Fibroblast of lung (primary cell): ENCODE data around the gene POLK. TPM values are rescaled to one million over a fixed set of nuclear protein-coding genes. Genes with fewer than 3 reads are reported as not detected.

ENCODE experiments used
- DNase-seq, 2 donors: peaks; one replicate each; pipeline versions ENCODE4 v3.0.0 to v3.0.0-alpha.2; 2010; ENCODE audit warnings: low read depth in 2 of 2
- H2AFZ ChIP-seq: 2 replicates; pipeline ENCODE4 v1.5.1; 2012; ENCODE audit warnings: low read length, control low read depth, inconsistent platforms
- H3K27ac ChIP-seq: 2 replicates; pipeline ENCODE4 v1.5.1; 2011; ENCODE audit warnings: low read length, control low read depth; ENCODE audit not compliant: insufficient read depth
- H3K27me3 ChIP-seq: 2 replicates; pipeline ENCODE4 v1.5.1; 2011; ENCODE audit warnings: mild to moderate bottlenecking, low read length; ENCODE audit not compliant: control insufficient read depth, insufficient read depth
- H3K36me3 ChIP-seq: 2 replicates; pipeline ENCODE4 v1.5.1; 2011; ENCODE audit warnings: low read length; ENCODE audit not compliant: control insufficient read depth, insufficient read depth
- H3K4me1 ChIP-seq: 2 replicates; pipeline ENCODE4 v1.5.1; 2011; ENCODE audit warnings: low read length; ENCODE audit not compliant: control insufficient read depth, insufficient read depth; ENCODE audit errors: extremely low read depth
- H3K4me2 ChIP-seq: 2 replicates; pipeline ENCODE4 v1.5.1; 2011; ENCODE audit warnings: low read length, control low read depth; ENCODE audit not compliant: insufficient read depth; ENCODE audit errors: extremely low read depth
- H3K4me3 ChIP-seq, 4 experiments: fragments of 200-600 bp in 1 of 4; sonication (generic) in 1 of 4; replicated peaks in 1 of 4; 2 replicates each; pipeline ENCODE4 v1.5.1; 2011 to 2016; ENCODE audit warnings: low read length in 4 of 4, low read depth in 3 of 4, mild to moderate bottlenecking in 3 of 4, control low read depth in 2 of 4, inconsistent platforms in 1 of 4, mixed read lengths in 1 of 4; ENCODE audit not compliant: insufficient read depth in 1 of 4; ENCODE audit errors: control extremely low read depth in 1 of 4
- H3K79me2 ChIP-seq: 2 replicates; pipeline ENCODE4 v1.5.1; 2012; ENCODE audit warnings: mild to moderate bottlenecking, low read length, inconsistent platforms; ENCODE audit not compliant: control insufficient read depth, insufficient read depth
- H3K9ac ChIP-seq: 2 replicates; pipeline ENCODE4 v1.5.1; 2011; ENCODE audit warnings: mild to moderate bottlenecking, low read length, control low read depth; ENCODE audit not compliant: insufficient read depth
- H3K9me3 ChIP-seq: 2 replicates; pipeline ENCODE4 v1.5.1; 2012; ENCODE audit warnings: low read depth, low read length; ENCODE audit not compliant: control insufficient read depth, insufficient read depth
- H4K20me1 ChIP-seq: 2 replicates; pipeline ENCODE4 v1.5.1; 2011; ENCODE audit warnings: low read length; ENCODE audit not compliant: control insufficient read depth, insufficient read depth; ENCODE audit errors: extremely low read depth
- CTCF ChIP-seq, 2 donors: IDR thresholded peaks in 1 of 2; conservative IDR thresholded peaks in 1 of 2; 1 replicate in 1 of 2; 2 replicates in 1 of 2; pipeline ENCODE4 v1.5.1; 2011 to 2012; ENCODE audit warnings: low read length in 2 of 2, control low read depth in 1 of 2, inconsistent platforms in 1 of 2, low read depth in 1 of 2, mild to moderate bottlenecking in 1 of 2
- EZH2 ChIP-seq: IDR thresholded peaks from 2 replicates; pipeline ENCODE4 v1.5.1; 2012; ENCODE audit warnings: low read length, control low read depth, mild to moderate bottlenecking; ENCODE audit errors: missing control alignments
- polyA plus RNA-seq, 2 donors: library from polyadenylated mRNA; depleted of rRNA in 1 of 2; stranded (reverse) in 1 of 2; unstranded in 1 of 2; fragments of >200 nt; gene quantifications; 2 replicates each; pipeline ENCODE4 v1.2.1, GENCODE V29; 2011 to 2012; ENCODE audit warnings: missing spikeins in 1 of 2
- total RNA-seq: library from RNA; depleted of rRNA; stranded (reverse); fragments of >200 nt; gene quantifications from 2 replicates; pipeline ENCODE4 v1.2.1, GENCODE V29; 2014

POLK gene
- total and polyA plus RNA-seq, 2 donors (not counting 1 experiment from before 2014, with no cell fraction given), result 32.0 to 44.9 TPM

- H3K4me1 ChIP-seq, result peaks cover 2% of the 10 kb centered on the region
- H3K9me3 ChIP-seq, result no peaks in the 10 kb centered on the region
- H3K27ac ChIP-seq, result no peak overlapping the region
- H4K20me1 ChIP-seq, result no peaks in the 10 kb centered on the region
- H3K27me3 ChIP-seq, result no peaks in the 10 kb centered on the region
- H3K4me3 ChIP-seq, result no peak overlapping the region
- DNase-seq, result no peak
- no peak overlapping the region for H3K4me2 ChIP-seq
- no peak for TF ChIP-seq EZH2
- no peak for TF ChIP-seq CTCF (conservative IDR thresholded peaks at IDR 0.05 in 1 of 2, IDR thresholded peaks at IDR 0.05 in 1 of 2; ENCODE audit: low read depth in 1 of 2, low read length in 2 of 2)
- H3K9ac ChIP-seq, result no peak overlapping the region
- H3K79me2 ChIP-seq, result peaks cover 51% of the 10 kb centered on the region
- no peaks in the 10 kb centered on the region for H3K36me3 ChIP-seq
- no peak overlapping the region for H2AFZ ChIP-seq
Observed at GRCh38 chr5:75525344-75525743, 13.7 kb downstream of the POLK start.

GRCh38 chr5:75526070-75526469 lies 14.4 kb downstream of the POLK start:
- H3K27ac ChIP-seq, result no peak overlapping the region
- H3K4me1 ChIP-seq, result peaks cover 2% of the 10 kb centered on the region
- no peak for TF ChIP-seq EZH2
- TF ChIP-seq CTCF (conservative IDR thresholded peaks at IDR 0.05 in 1 of 2, IDR thresholded peaks at IDR 0.05 in 1 of 2; ENCODE audit: low read depth in 1 of 2, low read length in 2 of 2), result no peak
- H3K9ac ChIP-seq, result no peak overlapping the region
- H3K9me3 ChIP-seq, result no peaks in the 10 kb centered on the region
- no peaks in the 10 kb centered on the region for H3K27me3 ChIP-seq
- H3K79me2 ChIP-seq, result peaks cover 44% of the 10 kb centered on the region
- no peaks in the 10 kb centered on the region for H4K20me1 ChIP-seq
- no peak for DNase-seq
- no peaks in the 10 kb centered on the region for H3K36me3 ChIP-seq
- no peak overlapping the region for H2AFZ ChIP-seq
- no peak overlapping the region for H3K4me3 ChIP-seq
- H3K4me2 ChIP-seq, result no peak overlapping the region

- H4K20me1 ChIP-seq, result no peaks in the 10 kb centered on the region
- H3K4me1 ChIP-seq, result no peaks in the 10 kb centered on the region
- no peak overlapping the region for H2AFZ ChIP-seq
- no peak overlapping the region for H3K4me2 ChIP-seq
- no peaks in the 10 kb centered on the region for H3K9me3 ChIP-seq
- H3K9ac ChIP-seq, result no peak overlapping the region
- no peak overlapping the region for H3K4me3 ChIP-seq
- DNase-seq, result no peak
- no peaks in the 10 kb centered on the region for H3K36me3 ChIP-seq
- H3K27me3 ChIP-seq, result no peaks in the 10 kb centered on the region
- peaks cover 33% of the 10 kb centered on the region for H3K79me2 ChIP-seq
- H3K27ac ChIP-seq, result no peak overlapping the region
- TF ChIP-seq CTCF (conservative IDR thresholded peaks at IDR 0.05 in 1 of 2, IDR thresholded peaks at IDR 0.05 in 1 of 2; ENCODE audit: low read depth in 1 of 2, low read length in 2 of 2) (no peak), EZH2 (no peak)
Observed at GRCh38 chr5:75529185-75529584, 17.5 kb downstream of the POLK start.
